Activated gamma-delta T cell treated with Interleukin-2 at 50 U/mL for 16 hours (primary cell): ENCODE results near the gene IMPG2.

Experiments used
- DNase-seq: peaks from one replicate; pipeline ENCODE4 v3.0.0-alpha.2; 2020

Gene IMPG2

DNA sequence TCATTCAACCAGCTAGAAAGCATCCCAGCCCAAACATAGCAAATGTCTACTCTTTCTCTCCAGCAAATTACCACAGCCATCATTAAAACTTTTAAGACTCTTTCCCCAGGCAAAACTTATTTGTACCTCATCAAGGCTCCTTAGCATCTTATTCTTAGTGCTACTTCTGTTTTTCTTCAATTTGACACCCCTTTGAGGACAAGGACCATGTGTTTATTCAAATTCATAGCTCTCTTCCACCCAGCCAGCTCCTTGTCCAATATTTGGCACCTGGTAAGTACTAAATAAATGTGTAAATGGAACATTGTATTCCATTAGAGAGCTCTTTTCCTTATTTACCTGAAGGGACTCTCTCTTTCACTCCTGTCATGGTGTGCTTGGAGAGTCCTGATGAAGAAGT, 89.8 kb downstream of the IMPG2 start:
- no peak for DNase-seq

DNA sequence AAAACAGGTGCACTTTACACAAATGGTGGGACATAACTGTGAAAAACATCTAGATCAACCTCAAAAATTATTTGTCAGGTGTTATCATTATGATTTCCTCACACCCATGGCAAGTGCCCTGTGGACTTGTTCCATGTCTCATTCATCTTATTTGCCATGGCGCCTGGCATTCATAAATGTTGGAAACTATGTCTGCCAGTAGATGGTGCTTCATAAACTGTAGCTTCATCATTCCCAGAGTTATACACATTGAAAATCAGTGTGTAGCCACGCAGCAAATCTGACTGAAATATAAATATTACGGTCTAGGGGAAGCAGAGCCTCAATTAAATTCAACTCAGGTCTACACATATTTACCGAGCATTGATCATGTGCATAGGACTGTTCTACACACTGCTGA, 90.7 kb downstream of the IMPG2 start:
- DNase-seq, result no peak

DNA sequence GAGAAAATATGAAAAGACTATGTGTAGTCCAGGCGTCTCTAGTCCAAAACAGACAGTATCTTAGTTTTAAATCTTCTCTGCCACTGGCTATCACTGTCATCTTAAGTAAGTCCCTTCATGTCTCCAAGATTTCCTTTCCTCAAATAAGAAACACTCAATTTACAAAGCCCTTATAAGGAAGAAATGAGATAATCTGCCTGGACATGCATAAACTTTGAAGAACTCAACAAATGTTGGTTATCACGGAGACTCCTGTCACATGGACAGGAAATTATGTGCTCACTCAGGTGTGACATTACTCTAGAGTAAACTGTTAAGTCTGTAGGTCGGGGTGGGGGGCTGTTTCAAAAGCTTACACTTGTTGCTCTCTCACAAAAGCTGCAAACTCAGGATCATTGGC, 91.9 kb downstream of the IMPG2 start:
- no peak for DNase-seq

DNA sequence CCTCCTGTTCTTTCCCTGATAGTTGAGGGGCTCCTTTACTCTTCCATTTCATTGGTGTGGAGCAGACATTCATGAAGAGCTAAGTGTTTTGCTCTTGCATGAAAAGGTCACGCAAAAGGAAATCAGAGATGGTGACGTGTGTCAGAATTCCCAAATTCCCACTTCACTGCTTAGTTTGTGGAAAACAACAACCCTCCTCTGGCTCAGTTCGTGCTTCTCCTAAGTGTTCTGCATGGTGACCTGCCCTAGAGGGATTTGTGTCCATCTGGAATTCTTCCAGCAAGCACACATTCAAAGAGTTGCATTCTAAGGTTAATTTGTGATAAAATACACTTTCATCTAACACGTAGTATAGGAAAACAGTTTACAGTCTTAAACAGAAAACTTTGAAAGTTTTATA, 95.6 kb downstream of the IMPG2 start:
- no peak for DNase-seq

DNA sequence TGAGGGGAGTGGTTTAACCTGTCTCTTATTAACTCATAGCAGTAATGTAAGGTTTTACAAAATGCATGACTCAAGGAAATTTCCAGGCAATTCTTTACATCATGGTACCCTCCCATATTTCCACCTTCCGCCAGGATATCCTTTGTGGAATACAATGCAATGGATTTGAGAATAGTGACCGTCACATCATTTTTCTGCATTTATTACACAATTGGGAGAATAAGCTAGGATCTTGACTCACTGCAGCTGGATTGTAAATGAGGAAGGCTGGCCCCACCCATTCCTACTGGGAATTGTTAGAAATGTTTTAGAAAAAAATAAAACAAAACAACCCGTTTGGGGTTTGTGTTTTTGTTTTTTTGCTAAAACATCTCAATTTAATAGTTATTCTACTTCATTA, 97.4 kb downstream of the IMPG2 start:
- DNase-seq, result no peak

DNA sequence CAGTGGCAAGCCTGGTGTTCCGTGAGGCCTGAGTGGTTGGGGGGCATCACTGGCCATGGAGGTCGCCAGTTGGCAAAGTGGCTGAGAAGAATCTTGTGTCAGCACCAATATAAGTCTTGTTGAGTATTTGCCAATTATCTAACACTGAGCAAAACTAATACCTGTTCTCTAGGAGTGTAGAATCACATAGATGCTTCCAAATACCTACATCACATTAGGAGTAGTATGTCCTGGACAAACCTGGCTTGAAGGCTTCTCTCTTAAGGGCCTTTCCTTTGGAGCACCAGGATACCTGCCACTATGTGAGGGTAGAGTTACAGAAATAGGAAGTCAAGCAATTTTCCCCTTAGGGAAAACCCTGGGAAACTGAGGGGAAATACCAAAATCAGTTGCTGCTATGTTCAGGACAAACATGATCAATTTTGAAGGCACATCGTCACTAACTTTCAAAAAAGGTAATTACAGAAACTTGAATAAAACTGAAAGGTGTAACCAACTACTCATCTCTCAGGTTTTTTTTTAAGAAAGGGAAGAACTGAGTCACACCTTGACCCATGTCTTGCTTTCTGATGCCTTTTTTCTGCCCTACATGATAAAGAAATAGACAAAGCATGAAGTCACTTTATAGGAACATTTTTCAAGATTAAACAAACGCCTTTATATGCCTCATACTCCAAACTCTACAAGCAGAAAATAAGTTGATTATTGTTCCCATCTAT, 100.4 kb downstream of the IMPG2 start:
- DNase-seq, result no peak

DNA sequence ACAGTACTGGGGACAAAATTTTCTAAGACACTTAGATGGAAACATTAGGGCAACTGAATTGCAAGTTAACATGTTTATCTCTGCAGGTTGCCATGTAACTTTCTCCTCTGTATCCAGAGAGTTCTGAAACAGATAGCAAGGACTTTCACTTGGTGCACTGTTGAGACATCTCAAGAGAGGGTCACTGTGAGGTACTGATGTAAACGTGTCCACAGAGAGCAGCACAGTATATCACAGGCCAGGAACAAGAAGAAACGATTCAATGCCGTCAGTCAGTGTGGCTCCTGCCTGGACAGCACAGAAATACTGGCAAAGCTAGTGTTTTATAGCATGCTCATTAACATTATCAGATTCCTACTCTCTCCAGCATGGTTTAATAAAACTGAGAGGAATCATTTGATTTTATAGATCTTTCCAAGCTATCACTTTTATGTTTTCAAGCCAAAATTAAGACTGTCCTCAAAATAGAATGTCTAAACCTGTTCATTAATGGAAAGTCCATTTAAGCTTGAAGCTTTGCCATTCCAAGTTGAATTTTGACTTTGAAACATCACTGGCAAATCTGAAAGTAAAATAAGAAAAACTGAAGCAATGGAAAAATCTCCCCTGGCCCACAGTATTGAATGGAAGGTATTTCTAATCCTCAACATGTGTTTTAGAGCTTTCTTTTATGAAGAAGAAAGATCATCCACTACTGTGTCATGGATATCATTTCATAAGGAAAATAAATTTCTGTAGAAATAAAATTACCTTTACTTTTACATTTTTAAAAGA, 102.7 kb downstream of the IMPG2 start:
- no peak for DNase-seq

DNA sequence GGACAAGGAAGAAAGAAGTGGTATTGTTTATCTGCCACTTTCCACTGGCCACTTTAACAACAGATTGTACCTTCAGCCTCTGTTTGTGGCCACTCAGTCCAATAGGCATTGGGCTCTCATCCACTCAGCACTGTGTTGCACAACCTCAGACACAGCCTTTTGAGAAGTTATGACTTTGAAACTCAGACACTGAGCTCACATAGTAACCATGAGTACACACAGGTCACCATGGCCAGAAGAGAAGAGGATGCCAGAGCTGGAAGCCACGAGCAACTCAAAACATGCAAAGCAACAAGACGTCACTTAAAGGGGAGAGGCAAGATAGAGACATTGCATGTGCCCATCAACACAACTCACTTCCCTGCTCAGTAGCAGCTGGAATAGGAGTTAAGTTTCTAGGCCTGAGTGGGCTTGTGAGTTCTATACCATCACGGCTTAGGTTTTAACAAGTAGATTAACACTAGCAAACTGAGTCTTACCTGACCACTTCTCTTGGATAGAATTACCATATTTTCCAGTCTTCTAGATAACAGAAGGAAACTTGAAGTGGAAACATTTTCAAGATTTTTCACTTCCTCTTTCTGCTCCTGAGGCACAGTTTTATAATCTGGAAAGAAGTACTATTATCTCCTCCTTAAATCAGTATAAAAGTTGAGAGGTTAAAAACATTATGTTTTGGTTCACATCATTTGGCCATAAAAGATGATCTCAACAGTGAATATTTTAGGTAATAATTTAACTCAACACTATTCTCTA, 103.5 kb downstream of the IMPG2 start:
- no peak for DNase-seq

DNA sequence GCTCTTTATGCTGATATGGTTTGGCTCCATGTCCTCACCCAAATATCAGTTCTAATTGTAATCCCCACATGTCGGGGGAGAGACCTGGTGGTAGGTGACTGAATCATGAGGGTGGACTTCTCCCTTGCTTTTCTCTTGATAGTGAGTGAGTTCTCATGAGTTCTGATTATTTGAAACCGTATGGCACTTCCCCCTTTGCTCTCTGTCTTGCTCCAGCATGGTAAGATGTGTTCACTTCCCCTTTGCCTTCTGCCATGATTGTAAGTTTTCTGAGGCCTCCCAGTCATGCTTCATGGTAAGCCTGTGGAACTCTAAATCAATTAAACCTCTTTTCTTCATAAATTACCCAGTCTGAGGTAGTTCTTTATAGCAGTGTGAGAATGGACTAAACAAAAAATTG, 107.6 kb downstream of the IMPG2 start:
- no peak for DNase-seq

DNA sequence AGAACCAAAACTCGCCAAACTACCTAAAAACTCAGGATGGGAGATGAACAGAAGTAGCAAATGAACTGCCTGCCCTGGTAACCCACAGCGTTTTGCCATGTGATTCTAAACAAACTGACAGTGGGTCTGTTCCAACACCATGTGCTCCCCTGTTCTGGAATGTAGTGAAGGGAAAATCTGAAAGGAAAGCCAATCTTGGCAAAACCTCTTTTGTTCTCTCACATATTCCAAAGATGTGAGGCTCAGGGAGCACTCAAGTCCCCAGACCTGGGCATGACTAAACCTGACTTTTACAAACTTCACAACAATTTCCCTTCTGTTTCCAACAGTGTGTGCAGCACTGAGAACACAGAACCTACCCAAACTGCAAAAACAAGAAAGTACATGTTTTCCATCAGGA, 116.1 kb downstream of the IMPG2 start:
- no peak for DNase-seq

DNA sequence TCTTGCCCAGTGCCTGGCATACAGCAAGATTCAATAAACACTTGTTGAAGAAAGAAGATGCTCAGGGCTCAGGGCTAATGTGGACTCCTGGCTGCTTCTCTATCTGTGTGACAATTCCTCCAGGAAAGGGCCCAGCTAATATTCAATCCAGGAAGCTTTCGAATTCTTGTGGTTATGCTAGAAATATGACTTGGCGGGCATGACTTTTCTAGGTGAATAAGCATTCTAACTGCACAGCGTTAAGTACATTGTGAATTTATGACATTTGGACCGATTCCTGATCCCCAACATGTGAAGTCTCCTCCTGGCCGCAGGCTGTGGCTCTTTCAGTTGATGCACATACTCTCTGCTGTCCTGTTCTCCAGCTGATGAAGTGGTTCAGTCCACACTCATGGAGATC, 117.0 kb downstream of the IMPG2 start:
- DNase-seq, result no peak

DNA sequence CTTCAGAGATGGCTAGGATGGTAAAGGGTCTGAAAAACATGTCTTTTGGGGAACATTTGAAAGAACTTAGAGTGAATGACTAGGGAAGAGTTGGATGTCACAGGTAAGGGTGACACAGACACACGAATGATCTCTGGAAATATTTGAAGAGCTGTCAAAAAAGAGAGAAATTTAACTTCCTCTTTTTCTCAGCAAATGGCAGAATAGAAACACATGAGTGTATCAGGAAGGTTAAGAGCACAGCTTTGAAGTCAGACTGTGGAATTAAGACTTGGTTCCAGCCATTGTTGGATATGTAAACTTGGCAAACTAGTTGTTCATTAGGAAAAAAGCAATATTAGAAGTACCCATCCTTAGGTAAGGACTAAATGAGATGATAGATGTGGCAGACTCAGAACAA, 117.7 kb downstream of the IMPG2 start:
- DNase-seq, result no peak

DNA sequence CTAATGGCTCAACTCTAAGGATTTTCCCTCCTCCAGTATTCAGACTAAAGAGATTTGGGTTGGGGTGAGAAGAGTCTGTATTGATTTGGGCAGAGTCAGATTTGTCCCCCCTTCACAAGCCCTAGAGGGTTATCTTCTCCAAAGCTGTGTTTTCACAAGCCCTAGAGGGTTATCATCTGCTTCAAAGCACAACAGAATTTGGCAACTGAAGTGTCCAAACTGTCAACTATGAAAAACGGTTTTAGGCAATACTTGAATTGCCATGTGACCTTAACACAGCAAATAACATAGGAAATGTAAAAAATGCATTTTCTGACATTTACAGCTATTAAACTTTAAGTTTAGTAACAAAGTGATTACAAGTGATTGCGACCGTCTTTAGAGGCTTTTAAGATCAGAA, 119.9 kb downstream of the IMPG2 start:
- no peak for DNase-seq

DNA sequence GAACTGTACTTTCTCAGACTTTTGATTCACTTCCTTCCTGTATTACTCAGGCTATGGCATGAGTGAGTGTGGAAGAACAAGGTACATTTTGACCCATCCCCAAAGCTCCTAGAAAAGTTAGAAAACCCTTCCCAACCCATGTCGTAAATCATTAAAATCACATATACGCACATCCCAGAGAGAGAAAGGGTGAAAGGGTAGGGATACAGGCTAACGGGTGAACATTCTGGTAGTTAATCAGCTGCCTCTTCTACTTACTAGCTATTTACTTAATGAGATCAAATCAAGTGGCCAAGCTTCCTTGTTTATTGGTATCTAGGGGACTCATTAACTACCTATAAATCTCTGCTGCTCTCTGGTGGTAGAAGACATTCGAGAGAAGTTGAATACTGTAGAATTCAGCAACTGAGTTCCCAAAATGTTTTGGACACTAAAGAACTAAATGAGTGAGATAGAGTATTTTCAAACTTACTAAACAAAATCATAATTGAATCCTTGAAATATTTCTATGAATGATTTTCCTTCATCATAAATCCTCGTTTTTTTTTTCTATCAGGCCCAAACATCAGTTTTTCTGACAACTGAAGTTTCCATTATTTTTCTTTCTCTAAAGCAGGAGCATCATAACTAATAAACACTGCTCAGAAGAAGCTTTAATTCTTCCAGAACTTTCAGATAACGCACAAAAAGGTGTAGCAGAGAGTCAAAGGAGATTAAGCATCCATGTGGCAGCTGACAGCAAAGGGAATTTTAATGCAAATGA, 124.2 kb downstream of the IMPG2 start:
- no peak for DNase-seq

DNA sequence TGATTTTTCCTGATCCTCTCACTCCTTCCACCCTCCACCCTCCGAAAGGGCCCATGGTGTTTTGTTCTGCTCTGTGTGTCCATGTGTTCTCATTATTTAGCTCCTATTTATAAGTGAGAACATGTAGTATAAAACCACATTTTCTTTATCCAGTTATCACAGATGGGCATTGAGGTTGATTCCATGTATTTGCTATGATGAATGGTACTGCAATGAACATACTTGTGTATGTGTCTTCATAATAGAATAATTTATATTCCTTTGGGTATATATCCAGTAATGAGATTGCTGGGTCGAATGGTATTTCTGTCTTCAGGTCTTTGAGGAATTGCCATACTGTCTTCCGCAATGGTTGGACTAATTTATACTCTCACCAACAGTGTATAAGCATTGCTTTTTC, 126.0 kb downstream of the IMPG2 start:
- DNase-seq, result no peak

DNA sequence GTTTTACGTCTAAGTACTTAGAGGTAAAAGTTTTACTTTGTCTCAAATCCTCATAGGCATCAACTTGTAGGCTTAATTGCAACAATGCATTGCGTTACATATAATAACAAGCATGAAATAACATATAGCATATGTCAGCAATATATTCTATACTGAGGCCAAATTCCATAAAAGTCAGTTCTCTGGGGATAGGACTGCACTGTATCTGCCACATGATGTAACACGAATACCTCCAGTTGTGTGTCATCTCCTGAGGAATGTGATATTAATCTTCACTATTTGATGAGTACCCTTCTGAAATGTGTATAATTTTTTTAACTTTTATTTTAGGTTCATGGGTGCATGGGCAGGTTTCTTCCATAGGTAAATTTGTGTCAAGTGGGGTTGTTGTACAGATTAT, 126.4 kb downstream of the IMPG2 start:
- DNase-seq, result no peak

DNA sequence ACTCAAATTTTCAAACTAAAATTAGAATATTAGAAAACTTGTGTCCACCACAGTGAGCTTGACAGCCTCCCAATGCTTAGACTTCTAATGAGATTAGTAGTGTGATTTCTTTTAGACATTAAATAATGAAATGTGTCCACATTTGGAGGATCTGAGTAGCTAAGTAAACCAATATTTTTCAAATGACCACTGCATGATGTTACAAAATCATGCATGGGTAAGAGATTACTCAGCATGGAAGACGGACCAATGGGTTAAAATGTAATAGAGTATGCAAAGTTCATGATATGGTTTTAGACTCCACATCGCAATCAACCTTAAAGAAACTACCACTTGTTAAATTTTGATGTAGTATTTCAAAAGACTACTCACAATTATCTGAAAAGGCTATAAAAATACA, 130.6 kb downstream of the IMPG2 start:
- no peak for DNase-seq

DNA sequence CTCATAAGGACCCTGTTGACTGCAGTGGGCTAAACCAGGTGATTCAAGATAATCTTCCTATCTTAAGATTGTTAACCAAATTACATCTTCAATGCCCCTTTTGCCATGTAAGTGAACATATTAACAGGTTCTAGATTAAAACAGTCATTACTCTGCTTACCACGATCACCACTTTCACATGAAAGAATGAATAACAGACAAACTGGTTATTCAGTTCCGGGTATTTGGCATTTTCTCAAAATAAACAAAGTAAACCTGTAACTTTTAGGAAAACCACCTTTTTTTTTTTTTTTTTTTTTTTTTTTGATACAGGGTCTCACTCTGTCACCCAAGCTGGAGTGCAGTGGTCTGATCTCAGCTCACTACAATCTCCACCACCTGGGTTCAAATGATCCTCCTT, 131.2 kb downstream of the IMPG2 start:
- no peak for DNase-seq

DNA sequence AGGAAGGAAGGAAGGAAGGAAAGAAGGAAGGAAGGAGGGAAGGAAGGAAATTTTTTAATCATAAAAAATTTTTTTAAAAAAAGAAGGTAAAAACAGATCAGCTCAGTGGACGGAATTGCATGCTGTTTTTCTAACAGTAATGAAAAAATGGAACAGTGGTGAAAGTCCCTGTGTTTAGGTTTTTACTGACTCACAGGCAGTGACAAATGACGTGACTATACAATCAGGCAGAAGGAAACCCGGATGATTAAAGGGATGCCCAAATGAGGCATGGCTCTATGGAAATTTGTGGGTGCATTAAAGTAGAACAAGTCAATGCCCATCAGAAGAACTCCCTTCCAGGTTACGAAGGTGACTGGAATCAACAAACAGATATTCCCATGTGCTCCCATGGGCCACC, 135.0 kb downstream of the IMPG2 start:
- no peak for DNase-seq

DNA sequence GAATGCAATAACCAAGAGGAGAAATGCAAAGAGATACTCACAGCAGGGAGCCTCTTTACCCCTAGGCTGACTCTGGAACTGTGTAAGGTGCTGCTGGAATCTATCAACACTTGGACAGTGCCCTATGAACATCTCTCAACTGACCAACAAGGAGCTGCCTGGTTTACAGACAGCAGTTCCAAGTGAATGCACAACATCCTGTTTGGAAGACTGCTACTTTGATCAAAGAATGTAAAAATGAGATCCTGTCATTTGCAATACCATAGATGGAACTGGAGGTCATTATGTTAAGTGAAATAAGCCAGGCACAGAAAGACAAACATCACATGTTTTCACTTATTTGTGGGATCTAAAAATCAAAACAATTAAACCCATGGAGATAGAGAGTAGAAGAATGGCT, 136.3 kb downstream of the IMPG2 start:
- no peak for DNase-seq

DNA sequence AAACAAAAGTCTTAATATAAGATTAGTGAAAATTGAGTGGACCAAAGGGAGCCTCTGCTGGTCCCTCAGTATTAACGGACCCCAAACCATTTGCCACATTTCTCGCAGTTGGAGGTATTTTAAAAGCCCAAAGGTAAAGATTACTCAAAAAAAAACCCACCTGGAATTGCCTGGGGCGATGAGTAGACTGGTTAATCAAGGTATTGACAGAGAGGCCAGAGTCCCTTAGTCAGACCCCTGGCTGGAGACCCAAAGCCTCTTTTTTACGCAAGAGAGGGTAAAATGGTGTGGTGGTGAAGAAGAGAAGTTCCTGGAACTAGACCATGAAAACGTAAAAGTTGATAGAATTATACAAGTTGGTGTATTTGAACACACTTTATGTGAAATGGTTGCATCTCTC, 137.2 kb downstream of the IMPG2 start:
- DNase-seq, result no peak

DNA sequence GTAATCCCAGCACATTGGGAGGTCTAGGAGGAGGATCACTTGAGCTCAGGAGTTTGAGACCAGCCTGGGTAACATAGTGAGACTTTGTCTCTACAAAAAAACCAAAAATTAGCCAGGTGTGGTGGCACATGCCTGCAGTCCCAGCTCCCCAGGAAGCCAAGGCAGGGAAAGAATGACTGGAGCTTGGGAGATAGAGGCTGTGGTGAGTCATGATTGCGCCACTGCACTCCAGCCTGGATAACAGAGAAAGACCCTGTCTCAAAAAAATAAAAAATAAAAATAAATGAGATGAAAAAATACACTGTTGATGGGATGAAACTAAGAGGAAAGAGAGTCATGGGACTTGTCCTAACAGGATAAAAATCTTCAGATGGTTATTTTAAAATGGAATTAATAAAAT, 137.6 kb downstream of the IMPG2 start:
- no peak for DNase-seq

DNA sequence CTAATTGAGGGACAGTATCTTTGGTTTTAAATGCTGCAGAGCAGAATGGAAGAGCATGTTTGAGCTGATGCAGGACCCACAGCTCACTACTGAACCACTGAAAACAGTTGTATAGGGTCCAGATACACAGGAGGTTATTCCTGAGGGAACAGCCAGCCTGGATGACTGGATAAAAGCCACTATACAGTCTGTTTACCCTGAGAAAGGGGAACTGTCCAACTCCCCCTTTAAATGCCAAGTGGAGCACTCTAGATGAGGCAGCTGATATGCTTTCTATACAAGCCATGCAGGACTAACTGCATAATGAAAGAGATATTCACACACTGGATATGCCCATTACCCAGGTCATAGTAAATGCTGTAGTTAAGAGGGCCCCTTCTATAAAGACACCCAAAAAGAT, 138.6 kb downstream of the IMPG2 start:
- DNase-seq, result no peak
